ENCODE results near the gene RBFOX2.
A peak's percentile ranks its signal among the peaks of the same experiment; 100 is the strongest.
"Not testable (repeated sequence)": the region's sequence is repeated elsewhere in the genome, so short reads cannot be mapped to it uniquely, and the experiment has no call there.

The RBFOX2 gene

DNA sequence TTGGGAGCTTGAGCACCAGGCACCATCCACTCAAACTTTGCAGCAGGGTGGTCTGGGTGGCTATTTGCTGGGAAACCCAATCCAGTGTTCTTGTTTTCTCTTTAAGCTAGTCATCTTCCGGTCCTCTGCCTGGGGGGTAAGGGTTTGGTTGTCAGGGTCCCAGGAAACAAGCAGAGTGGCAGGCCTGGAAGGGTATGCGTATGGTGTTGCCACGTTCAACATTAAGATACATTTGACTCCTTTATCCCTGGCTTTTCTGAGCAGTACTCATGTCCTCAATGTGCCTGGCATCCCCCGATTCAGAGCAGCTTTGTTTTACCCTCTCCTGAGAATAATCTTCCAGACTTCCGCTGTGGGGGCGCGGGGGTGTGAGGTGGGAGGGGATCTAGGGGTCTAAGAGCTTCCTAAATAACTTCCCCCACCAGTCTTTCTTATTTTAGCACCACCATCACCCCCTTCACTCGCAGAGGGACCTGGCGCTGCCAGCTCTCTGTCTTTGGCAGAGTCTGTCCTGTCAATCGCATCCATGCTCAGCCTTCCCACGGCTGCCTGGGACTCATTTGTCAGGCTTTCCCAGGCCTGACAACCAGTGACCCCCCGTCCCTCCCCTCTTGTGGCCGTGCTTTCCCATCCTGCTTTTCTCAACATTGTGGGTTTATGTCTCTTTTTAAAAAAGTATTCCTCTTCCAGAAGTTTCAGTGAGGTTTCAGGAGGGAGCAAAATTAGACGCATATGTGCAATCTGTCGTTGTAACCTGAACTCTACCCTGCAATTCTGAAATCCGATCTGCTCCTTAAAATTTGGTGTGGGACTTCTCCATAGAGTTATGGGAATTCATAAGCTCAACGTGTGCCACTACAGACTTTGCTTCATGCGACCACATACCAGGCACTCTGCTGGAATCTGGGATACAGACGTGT lies 27.0 kb upstream of the RBFOX2 start:
- no peak for DNase-seq (ENCODE audit: low read depth in 2 of 2)
- TF ChIP-seq, protein P1, sequence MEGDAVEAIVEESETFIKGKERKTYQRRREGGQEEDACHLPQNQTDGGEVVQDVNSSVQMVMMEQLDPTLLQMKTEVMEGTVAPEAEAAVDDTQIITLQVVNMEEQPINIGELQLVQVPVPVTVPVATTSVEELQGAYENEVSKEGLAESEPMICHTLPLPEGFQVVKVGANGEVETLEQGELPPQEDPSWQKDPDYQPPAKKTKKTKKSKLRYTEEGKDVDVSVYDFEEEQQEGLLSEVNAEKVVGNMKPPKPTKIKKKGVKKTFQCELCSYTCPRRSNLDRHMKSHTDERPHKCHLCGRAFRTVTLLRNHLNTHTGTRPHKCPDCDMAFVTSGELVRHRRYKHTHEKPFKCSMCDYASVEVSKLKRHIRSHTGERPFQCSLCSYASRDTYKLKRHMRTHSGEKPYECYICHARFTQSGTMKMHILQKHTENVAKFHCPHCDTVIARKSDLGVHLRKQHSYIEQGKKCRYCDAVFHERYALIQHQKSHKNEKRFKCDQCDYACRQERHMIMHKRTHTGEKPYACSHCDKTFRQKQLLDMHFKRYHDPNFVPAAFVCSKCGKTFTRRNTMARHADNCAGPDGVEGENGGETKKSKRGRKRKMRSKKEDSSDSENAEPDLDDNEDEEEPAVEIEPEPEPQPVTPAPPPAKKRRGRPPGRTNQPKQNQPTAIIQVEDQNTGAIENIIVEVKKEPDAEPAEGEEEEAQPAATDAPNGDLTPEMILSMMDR (IDR thresholded peaks at IDR 0.05; ENCODE audit: low read depth, low read length): no peak
- H3K4me3 ChIP-seq (replicated peaks in 1 of 2; ENCODE audit: low read depth in 2 of 2, low read length in 2 of 2): no peak overlapping the region

DNA sequence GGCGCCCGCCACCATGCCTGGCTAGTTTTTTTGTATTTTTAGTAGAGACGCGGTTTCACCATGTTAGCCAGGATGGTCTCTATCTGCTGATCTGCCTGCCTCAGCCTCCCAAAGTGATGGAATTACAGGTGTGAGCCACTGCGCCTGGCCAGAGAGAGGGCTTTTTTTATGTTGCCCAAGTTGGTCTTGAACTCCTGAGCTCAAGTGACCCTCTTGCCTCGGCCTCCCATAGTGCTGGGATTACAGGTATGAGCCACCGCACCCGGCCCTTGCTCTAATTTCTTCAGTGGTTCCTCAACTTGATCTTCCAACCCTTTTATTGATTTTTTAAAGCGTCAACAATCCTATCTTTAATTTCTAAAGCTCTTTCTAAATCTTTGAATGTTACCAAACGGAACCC lies 25.8 kb upstream of the RBFOX2 start:
- not testable (repeated sequence) for DNase-seq (ENCODE audit: low read depth in 2 of 2)

DNA sequence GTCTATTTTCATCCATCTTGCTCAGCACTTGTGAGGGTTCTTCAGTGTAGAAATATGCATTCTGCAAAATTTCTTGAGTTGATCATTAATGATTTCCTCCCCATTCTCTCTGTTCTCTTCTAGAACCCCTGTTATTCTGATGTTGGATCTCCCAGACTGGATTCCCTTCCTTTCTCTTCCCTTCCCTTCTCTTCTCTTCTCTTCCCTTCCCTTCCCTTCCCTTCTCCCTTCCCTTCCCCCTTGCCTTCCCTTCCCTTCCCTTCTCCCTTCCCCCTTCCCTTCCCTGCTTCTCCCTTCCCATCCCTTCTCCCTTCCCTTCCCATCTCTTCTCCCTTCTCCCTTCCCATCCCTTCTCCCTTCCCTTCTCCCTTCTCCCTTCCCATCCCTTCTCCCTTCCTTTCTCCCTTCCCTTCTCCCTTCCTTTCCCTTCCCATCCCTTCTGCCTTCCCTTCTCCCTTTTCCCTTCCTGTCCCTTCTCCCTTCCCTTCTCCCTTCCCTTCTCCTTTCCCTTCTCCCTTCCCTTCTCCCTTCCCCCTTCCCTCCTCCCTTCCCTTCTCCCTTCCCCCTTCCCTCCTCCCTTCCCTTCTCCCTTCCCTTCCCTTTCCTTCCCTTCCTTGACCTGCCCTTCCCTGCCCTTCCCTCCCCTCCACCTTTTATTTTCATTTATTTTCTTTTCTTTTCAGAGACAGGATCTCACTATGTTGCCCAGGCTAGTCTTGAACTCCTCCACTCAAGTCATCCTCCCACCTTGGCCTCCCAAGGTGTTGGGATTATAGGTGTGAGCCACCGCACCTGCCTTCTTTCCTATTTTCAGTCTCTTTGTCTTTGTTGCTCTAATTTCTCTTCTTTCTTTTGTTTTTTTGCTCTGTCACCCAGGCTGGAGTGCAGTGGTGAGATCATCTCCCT lies 24.9 kb upstream of the RBFOX2 start:
- H3K4me3 ChIP-seq (replicated peaks in 1 of 2; ENCODE audit: low read depth in 2 of 2, low read length in 2 of 2): no peak overlapping the region
- TF ChIP-seq, protein P1 (IDR thresholded peaks at IDR 0.05; ENCODE audit: low read depth, low read length): no peak
- DNase-seq (ENCODE audit: low read depth in 2 of 2): no peak

More for the DNA sequence above, 25.8 kb upstream of the RBFOX2 start:
- not testable (repeated sequence) for H3K4me3 ChIP-seq (replicated peaks in 1 of 2; ENCODE audit: low read depth in 2 of 2, low read length in 2 of 2)

- TF ChIP-seq, protein P1 (IDR thresholded peaks at IDR 0.05; ENCODE audit: low read depth, low read length): no peak
- H3K4me3 ChIP-seq (replicated peaks in 1 of 2; ENCODE audit: low read depth in 2 of 2, low read length in 2 of 2): no peak overlapping the region
- DNase-seq (ENCODE audit: low read depth in 2 of 2): peak; percentile 15 to 72
These were observed 23.9 kb upstream of the RBFOX2 start for GRCh38 chr22:36052505-36052941.

DNA sequence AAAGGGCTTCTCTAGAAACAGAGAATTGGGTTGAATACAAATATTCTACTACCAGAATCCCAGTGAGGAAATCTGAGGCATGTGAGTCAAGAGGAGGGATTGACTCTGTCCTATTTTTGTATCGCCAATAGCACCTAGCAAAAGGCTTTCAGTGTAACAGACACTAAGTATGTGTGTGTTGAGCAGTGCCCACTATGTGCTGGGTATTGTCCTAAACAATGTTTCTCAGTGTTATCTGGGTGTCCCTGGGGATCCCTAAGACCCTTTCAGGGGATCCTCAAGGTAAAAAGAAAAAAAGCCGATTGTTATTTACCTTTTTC lies 21.0 kb upstream of the RBFOX2 start:
- TF ChIP-seq, protein P1 (IDR thresholded peaks at IDR 0.05; ENCODE audit: low read depth, low read length): no peak
- H3K4me3 ChIP-seq (replicated peaks in 1 of 2; ENCODE audit: low read depth in 2 of 2, low read length in 2 of 2): no peak overlapping the region
- no peak for DNase-seq (ENCODE audit: low read depth in 2 of 2)

DNA sequence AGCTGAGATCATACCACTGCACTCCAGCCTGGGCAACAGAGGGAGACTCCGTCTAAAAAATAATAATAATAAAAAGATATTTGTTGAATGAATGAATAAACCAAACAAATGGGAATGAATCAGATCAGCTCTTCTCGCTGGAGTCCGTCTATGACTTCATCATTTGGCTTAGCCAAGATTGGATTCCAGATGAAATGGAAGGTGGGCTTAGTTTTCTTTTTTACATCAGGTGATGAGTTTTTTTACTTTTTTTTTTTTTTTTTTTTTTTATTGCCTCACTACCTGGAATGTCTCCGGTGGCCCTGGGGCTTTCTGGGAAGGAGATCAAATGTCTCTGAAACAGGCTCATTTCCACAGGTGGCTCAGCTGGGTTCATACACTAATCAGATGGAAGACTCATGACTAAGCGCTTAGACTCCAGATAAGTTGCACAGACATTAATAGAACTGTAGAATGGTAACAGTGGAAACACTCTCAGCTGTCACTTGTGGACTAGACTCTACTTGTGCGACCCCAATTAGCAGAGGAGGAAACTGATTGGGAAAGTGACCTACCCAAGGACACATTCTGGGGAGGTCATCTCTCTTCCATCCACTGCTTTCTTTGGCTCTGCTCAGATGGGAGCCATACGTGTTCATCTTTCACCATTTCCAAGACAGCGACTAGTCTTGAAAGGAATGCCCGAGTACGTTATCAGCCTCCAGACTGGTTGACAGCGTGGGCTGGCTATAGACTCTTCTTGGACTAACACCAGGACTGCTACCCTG lies 20.5 kb upstream of the RBFOX2 start:
- peak; percentile 51 to 52 for DNase-seq (ENCODE audit: low read depth in 2 of 2)
- TF ChIP-seq, protein P1 (IDR thresholded peaks at IDR 0.05; ENCODE audit: low read depth, low read length): no peak
- H3K4me3 ChIP-seq (replicated peaks in 1 of 2; ENCODE audit: low read depth in 2 of 2, low read length in 2 of 2): no peak overlapping the region

DNA sequence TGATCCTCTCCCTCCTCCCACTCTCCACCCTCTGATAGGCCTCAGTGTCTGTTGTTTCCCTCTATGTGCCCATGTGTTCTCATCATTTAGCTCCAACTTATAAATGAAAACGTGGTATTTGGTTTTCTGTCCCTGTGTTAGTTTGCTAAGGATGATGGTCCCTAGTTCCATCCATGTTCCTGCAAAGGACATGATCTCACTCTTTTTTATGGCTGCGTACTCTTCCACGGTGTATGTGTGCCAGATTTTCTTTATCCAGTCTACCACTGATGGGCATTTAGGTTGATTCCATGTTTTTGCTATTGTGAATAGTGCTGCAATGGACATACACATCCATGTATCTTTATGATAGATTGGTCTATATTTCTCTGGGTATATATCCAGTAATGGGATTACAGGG lies 15.9 kb upstream of the RBFOX2 start:
- H3K4me3 ChIP-seq (replicated peaks in 1 of 2; ENCODE audit: low read depth in 2 of 2, low read length in 2 of 2): not testable (repeated sequence)

More for the DNA sequence above, 15.9 kb upstream of the RBFOX2 start:
- not testable (repeated sequence) for DNase-seq (ENCODE audit: low read depth in 2 of 2)
